COR-L47 (cell line): Measurements from ENCODE around the gene PSKH1.
"Not testable (repeated sequence)": the region's sequence is repeated elsewhere in the genome, so short reads cannot be mapped to it uniquely, and the experiment has no call there.

ENCODE experiments used
- DNase-seq: peaks from one replicate; lab custom pipeline; 2025; lab: John Stamatoyannopoulos, UW

The PSKH1 gene

DNA sequence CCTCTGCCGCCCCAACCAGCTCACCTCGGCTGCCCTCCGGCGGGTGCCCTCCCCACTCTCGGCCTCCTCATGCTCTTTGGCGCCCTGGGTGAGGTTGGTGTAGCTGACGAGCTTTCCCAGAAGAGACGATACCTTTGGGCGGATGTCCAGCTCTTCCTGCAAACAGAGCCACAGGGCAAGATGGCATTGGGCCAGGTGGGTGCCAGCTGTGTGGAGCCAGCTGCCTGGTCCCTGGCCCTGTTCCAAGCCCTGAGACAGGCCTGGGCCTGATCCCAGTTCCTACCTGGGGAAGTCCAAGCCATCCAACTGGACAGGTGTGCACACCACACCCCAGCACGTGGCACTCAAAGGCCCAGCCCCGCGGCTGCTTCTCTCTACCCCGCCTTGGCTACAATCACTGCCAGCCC is 68.5 kb downstream of the PSKH1 start:
- DNase-seq: peak; percentile 100

DNA sequence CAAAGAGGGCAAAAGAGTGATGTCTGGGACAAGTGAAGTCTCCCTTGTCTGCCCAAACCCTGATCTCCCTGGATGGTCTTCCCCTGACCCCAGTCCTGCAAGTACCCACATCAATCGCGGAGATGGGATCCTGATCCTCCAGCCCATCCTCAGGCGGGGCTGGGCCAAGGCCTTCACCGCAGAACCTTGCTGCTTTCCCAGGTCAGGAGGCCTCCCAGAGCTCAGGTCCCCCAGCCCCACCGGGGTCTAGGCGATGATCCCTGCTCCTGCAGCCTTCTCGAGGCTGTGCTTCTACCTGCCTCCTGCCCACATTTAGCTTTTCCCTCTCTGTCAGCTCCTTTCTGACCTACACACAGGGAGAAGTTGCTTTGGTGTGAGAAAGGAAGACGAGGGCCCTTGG is 69.1 kb downstream of the PSKH1 start:
- DNase-seq: no peak

DNA sequence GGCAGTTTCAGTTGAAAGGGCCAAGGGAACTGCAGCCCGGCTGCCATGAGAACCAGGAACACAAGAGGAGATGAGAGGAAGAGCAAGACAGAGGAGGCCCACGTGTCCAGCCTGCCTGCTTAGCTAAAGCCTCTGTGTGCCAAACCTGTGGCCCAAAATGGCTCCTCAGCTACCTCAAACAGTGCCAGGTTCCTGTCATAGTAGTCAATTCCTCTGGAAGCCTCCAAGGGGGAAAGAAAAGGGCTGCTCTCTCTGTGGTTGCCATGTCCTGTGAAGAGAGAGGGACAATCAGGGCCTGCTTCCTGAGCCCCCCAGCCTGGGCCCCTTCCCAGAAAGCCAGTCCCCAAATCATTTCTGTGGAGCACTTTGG is 70.2 kb downstream of the PSKH1 start:
- no peak for DNase-seq

DNA sequence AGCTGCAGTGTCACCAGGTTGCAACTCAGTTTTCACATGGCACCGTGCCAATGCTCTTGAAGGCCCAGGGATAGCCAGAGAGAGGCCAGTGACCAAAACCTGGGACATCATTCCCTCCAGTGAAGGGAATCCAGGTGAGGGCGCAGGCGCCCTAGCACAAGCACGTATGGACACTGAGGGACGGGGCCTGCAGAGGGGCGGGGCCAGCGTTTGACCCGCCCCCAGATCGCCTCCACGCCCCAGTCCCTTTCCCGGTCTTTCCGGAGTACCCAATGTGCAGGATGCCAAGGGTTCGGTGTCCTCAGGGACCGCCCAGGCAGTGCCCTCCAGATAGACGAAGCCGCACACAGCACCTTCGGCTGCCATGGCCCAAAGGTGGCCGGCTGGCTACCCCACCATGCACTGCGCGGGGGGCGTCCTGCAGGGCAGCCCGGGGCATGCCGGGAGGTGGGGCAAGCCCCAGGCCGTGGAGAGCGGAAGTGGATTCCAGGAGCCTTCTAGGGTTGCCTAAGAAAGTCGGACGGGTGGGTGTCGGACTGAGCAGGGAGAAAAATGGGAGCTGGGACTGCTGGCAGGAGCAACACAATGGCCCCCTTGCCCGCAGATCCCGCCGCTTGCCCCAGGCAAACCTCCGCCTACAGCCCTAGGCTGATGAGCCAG is 70.7 kb downstream of the PSKH1 start:
- no peak for DNase-seq

DNA sequence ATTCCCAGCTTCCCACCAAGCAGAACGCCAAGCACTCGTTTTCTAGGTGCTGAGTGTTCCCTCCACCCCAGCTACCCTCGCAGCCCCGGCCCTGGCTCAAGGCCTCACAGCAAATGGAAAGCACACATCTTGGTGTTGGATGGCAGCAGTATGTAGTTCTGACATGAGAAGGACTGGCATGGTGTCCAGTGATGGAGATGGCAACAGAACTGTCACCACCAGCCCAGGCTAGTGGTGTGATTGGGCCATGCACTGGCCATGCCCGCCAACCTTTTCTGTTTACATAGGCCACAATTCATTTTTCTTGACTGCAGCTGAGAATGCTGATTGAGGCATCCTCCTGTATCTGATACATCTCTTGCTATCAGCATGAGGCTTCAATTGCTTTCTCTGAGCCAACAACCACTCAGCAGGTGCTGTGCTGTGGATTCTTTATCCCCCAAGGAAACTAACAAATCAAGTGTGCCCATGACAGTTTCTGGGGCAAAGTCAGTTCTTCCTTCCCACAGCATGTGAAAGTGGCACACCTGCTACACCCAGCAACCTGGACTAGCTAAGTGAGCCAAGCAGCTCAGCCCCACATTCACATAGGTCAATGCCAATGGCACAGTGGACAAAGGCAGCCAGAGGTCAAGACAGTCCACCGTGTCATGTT is 71.5 kb downstream of the PSKH1 start:
- peak; percentile 43 for DNase-seq

DNA sequence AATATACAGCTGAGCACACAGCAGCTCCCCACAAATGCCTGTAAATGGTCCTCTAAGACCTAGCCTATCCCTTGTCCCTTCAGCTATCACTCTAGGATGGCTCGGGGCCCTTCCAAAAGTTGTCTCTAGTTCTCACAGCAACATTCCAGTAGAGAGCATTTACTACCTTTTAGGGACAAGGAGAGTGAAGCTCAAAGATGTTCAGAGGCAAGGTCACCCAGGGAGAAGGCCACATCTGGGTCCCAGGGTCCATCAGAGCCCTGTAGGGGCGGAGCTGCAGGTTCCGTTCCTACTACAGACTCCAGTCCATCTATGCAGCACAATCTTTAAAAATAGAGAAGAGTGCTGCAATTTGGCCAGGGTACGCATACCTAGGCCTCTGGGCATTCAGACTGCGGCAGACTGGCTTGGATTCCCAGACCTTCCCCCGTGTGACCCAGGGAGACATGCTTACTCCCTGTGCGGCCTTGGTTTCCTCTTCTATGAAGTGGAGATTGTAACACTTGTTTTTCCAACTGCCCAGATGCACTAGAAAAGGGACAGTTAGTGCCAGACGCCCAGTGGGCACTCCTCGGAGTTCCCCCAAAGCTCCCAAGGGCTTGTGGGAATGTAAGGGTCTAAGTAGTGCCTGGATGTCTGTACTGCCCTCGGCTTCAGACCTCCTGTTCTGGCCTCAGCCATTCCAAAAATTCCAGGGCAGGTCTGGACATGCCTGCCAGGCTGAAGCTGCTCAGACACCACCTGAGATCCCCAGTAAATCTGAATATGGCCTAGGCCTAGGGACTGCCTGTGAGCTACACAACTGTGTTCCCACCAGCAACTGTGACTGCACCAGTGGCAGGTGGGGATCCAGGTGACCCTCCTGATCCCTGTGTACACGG is 72.9 kb downstream of the PSKH1 start:
- DNase-seq: no peak

DNA sequence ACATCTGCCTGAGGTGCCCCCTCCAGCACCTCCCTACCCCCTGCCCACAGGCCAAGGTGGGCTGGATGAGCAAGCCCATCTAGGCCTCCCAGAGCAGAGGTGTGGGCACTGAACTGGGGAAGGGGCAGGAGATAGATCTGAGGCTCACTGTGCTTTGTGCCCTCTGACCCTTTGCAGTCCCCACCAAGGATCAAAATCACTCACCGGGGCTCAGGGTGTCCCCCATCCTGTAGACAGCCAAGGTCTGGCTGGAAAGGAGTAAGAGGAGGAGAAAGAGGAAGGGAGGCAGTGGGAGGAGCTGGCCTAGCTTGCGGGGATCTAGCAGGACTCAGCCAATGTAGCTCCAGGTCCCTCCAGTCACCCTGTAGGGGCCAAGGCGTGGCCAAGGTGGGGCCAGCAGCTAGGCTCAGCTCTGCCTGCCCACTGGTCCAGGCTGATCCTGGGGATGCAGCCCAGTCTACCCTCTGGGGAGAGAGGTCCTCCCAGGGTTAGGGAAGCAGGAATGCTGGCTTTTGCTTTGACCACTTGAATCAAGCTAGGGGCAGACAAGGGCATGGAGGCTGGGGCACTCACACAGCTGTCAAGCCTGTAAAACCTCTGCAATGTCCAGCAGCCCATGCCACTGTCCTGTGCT is 73.6 kb downstream of the PSKH1 start:
- DNase-seq: no peak

DNA sequence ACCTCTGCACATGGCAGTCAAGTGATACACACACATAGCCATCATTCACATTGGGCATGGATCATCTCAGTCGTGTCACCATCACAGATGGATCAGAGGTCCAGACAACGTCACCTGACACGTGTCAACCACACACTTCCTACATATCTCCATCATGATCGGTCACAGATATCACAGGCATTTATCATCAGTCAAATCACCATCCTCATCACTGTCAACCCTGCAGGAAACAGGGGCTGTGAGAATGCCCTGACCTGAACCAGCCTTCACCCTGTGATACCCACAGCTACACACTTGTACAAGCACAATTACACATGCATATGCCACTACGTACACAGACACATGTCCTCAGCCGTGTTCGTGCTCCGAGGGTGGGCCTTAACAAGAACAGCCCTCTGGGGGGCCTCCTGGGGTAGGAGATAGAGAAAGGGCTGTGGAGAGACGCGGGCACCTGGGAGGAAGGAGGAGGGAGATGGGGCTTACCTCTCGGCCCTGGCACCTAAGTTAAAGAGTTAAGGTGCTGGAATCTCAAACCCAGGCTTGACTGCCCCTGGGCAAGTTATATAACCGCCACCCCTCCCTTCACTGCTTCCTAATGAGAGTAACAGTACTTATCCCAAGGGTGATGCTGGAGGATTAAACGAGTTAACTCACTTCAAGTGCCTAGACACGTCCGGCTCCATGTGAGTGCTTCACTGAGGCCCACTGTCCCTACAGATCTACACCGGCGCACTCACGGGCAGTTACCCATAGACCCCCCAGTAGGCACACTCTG is 74.3 kb downstream of the PSKH1 start:
- no peak for DNase-seq

DNA sequence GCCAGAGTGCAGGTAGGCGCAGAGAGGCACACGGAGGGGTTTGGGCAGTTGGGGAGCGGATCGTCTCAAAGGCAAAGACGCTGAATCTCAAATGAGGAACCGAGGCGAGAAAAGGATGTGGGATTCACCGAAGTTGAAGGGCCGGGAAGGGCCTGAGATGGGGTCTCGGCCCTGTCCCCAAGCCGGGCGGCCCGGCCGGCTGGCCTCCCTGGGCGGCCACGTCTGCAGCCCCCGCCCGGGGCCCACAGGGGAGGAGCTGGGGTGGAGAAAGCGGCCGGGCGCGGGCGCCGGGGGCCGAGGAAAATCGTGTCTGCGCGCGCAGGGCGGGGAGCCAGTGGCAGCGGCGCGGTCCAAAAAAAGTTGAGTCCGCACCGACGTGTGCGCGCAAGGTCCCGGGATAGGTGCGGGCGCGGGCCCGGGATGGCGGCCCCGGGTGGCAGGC is 74.9 kb downstream of the PSKH1 start:
- DNase-seq: no peak

DNA sequence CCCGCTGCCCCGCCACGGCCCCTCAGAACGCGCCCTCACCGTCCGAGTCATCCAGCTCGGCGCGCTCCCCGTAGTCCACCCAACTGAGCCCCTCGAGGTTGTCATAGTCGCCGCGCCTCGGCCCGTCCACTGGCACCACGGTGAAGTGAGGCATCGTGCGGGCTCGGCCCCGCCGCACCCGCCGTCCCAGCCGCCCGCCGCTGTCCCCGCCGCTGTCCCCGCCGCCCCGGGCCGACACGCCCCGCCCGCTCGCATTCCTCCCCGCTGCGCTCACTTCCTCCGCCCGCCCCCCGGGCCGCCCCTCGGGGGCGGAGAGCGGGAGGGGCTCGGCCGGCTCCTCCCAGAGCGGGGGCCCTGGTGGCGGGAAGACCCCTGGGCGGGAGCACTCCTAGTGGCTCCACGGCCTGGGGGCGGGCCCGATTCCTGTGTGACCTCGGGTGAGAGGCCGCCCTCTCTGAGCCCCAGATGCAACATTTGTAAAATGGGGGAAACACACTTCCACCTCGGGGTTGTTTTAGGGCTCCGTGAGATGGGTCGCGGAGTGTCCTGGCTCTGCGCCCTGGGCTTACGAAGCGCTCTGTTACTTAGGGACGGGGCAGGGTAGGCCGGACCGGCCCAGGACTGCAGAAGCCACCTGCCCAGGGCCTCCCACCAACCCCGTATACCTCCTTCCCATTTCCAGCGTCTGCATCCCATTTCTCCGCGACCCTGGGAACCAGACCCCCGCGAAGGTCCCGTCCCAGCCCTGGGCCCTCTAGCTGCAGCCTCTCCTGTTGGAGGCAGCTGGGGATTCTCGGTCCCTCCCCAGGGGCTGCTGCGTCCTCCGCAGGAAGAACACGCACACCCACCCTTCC is 75.6 kb downstream of the PSKH1 start, which contains the start of gene SLC12A4:
Gene SLC12A4, minus strand, starts transcription at position 238 of the 854 bp plus-strand sequence. Its CDS starts 84 bp downstream, at position 154.
- DNase-seq: peak; percentile 65

DNA sequence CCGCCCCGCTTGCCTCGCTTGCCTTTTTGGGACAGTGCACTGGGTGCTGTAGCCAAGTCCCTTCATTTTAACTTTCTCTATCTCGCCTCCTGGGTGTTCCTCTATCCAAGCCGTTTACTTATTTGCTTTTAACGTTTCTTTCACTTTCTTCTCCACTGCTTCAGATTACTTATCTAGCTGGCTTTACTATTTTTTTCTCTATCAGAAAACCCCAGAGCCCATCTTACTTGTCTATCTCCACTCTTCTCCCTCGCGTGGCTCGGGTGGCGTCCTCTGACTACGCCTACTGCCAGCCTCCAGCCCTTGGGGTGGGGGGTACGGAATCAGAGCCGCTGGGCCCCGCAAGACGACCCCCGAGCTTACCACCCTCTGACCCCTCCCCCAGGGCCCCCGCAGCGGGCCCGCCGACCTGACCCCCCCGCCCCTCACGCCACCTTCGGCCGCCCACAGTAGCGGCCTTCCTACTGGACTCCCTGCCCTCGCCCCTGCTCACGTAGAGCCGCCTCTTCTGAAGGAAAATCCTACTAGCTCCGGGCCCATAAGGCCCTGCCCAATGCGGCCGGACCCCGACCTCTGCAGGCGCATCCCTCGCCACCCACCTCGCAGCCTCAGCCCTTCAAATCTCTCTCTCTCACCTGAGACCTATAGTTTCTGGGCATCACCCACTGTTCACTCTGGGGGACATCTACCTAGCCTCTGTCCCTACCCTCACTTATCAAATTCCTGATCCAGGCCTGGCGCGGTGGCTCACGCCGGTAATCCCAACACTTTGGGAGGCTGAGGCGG is 76.4 kb downstream of the PSKH1 start:
- DNase-seq: no peak

DNA sequence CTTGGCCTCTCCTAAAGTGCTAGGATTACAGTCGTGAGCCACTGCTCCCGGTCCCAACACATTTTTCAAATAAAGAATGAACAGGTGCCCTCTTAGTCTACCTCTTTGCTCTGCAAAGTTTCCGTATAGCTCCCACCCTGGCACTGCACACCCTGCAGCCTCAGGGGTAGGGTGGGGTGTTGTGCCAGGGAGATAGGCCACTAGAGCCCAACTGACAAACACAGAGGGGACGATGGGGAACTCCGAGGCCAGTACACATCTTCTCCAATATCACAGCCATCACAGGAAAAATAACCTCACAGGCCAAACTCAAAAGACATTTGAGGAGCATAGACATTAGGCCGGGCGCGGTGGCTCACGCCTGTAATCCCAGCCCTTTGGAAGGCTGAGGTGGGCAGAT is 78.1 kb downstream of the PSKH1 start:
- no peak for DNase-seq

DNA sequence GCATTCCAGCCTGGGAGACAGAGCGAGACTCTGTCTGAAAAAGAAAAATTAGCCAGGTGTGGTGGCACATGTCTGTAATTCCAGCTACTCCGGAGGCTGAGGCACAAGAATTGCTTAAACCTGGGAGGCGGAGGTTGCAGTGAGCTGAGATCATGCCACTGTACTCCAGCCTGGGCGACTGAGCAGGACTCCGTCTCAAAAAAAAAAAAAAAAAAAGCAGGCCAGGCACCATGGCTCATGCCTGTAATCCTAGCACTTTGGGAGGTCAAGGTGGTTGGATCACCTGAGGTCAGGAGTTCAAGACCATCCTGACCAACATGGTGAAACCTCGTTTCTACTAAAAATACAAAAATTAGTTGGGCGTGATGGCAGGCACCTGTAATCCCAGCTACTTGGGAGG is 79.2 kb downstream of the PSKH1 start:
- DNase-seq: not testable (repeated sequence)

DNA sequence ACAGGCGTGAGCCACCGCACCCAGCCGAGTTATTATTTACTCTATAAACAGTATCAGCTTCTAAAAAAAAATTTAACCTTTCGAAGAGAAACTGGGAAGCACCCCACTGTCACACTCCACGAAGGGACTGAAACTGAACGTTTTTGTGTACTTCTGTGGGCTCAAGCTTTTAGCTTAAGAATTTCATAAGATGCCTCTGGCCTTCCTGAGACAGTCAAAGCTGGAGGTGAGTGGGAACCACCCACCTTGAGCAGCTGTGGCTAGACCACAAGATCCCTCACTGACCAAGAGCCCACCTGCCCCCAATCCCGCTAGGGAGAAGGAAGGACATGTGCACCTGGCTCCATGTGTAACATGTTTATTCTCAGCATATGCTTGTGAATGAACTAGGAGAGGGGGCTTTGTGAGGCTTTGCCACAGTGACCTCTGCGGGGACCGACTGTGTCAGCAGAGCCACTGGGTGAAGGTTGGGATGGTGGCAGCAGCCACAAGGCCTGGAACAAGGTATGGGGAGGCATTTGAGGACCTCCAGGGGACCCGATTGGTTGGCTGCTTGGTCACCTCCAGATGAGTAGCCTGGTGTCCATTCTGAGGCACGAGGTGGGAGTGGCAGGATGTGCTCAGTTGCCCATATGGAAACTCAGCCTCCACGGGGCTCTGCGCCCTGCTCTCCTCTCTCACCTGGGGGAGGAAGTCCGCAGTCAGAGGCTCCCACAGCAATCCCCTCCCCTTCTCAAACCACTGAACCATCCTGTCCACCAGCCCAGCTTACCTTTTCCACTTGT is 82.5 kb downstream of the PSKH1 start:
- no peak for DNase-seq

DNA sequence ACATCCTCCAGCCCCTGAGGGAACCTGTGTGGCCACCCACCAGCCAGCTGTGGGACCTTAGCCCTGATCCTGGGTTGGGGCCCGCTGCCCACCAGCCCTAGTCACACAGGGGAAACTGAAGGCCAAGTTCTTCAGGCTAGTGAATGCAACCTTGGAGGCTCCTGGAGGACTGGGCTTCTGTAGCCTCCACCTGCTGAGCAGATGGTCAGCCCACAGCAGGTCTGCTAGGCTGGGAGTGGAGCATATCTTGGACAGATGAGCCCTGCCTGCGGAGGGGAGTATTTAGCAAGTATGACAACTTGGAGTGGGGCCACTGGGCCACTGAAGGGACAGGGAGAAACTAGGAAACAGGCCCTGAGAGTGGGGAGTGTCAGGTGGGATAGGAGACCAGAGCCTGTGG is 83.2 kb downstream of the PSKH1 start:
- no peak for DNase-seq

DNA sequence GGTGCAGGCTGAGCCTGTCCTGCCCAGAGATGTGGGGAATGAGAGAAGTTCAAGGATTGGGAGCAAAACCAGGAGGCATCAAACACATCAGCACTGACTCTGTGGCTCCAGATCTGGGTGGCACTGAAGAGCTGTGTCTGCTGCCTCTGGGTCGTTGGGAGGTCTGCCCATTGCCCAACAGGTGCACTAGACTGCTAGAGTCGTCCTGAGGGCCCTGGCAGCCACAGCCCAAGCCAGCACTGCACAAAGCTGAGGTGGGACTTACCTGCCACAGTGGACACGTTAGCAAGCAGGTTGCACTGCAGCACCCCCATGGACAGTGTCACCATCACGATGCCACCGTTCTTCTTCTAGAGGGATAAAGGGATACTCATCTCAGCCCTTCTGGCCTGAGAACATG is 84.0 kb downstream of the PSKH1 start:
- no peak for DNase-seq

DNA sequence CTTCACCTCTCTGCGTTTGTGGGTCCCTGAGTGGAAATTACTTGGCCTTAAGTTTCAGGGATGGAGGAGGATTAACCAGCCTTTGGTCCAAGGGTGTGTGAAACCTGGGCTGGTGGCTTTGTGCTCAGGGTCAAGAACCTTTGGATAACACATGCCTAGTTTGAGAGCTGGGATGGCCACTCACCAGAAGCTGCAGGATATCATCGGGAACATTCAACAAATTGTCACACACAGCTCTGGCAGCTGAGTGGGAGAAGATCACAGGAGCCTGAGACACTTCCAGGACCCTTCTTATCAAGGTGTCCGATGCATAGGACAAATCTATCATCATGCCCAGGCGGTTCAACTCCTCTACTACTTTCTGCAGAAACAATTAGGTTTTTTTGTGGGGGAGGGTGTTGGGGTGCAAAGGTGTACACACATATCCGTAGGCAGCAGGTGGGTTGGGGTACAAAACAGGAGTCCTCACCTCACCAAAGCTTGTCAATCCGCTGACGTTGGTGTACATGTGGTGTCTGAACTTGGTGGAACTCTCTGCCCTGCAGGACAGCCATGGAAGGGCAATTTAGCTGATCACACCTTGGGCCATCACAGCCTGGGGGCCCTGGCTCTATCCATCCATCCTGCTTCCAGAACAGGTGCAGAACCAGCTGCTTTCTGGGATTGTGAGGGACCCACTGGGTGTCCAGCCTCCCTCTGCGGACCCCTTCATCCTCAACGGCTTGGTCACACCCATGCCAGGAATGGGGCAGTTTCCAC is 84.6 kb downstream of the PSKH1 start:
- no peak for DNase-seq
